SK-N-SH (cell line): ENCODE results near the gene FGF19. TPM values are rescaled to one million over a fixed set of nuclear protein-coding genes. Genes with fewer than 3 reads are reported as not detected.
A peak's percentile ranks its signal among the peaks of the same experiment; 100 is the strongest.

Source experiments
- CTCF ChIA-PET: fragments of 300-600, 350-600 bp; formaldehyde crosslinking; extraction: SDS; loops from one replicate; lab custom pipeline; 2021; lab: Yijun Ruan, JAX
- POLR2A ChIA-PET: fragments of 350-600 bp; sonication (Branson Sonifier 250); formaldehyde crosslinking; extraction: SDS; loops from one replicate; lab custom pipeline; 2020; ENCODE audit warnings: antibody characterized with exemption, inconsistent platforms; lab: Yijun Ruan, JAX
- DNase-seq: peaks from one replicate; pipeline ENCODE4 v3.0.0; 2012
- H2AFZ ChIP-seq: fragments of 200-600 bp; sonication (generic); 2 replicates; pipeline ENCODE4 v1.8.1; 2016; ENCODE audit warnings: antibody characterized with exemption, mild to moderate bottlenecking, low read depth
- H3F3A ChIP-seq: fragments of 200-600 bp; sonication (generic); replicated peaks from 2 replicates; pipeline ENCODE3; 2016; ENCODE audit warnings: antibody characterized with exemption, mild to moderate bottlenecking; ENCODE audit not compliant: insufficient read depth
- H3K27ac ChIP-seq, 2 experiments: fragments of 200-500 bp in 1 of 2; fragments of 200-600 bp in 1 of 2; sonication (Bioruptor generic) in 1 of 2; sonication (generic), shearing (Covaris generic) in 1 of 2; 2 replicates each; pipeline versions ENCODE4 v1.5.1 to v1.6.1; 2014 to 2016; ENCODE audit warnings: low read depth in 2 of 2, inconsistent platforms in 1 of 2, low read length in 1 of 2, mild to moderate bottlenecking in 1 of 2, mixed read lengths in 1 of 2
- H3K27me3 ChIP-seq: fragments of 200-600 bp; sonication (generic), shearing (Covaris generic); 2 replicates; pipeline ENCODE4 v1.6.1; 2016; ENCODE audit warnings: mixed run types; ENCODE audit not compliant: insufficient read depth
- H3K36me3 ChIP-seq, 2 experiments: fragments of 200-500 bp in 1 of 2; fragments of 200-600 bp in 1 of 2; sonication (Bioruptor generic) in 1 of 2; sonication (generic) in 1 of 2; replicated peaks in 1 of 2; 2 replicates each; pipeline versions ENCODE3 to v1.5.1; 2014 to 2016; ENCODE audit warnings: low read length in 1 of 2, mild to moderate bottlenecking in 1 of 2; ENCODE audit not compliant: insufficient read depth in 2 of 2, control insufficient read depth in 1 of 2
- H3K4me1 ChIP-seq, 2 experiments: fragments of 200-500 bp in 1 of 2; fragments of 200-600 bp in 1 of 2; sonication (Bioruptor generic) in 1 of 2; sonication (generic), shearing (Covaris generic) in 1 of 2; 2 replicates each; pipeline versions ENCODE4 v1.5.1 to v1.6.1; 2014 to 2016; ENCODE audit warnings: low read depth in 1 of 2, low read length in 1 of 2, mixed run types in 1 of 2; ENCODE audit not compliant: insufficient read depth in 2 of 2, control insufficient read depth in 1 of 2
- H3K4me2 ChIP-seq: fragments of 200-600 bp; sonication (generic), shearing (Covaris generic); 2 replicates; pipeline ENCODE4 v1.6.1; 2017; ENCODE audit warnings: mixed run types
- H3K4me3 ChIP-seq, 2 experiments: fragments of 200-500 bp in 1 of 2; fragments of 200-600 bp in 1 of 2; sonication (Bioruptor generic) in 1 of 2; sonication (generic), shearing (Covaris generic) in 1 of 2; 2 replicates each; pipeline versions ENCODE4 v1.5.1 to v1.8.1; 2014 to 2016; ENCODE audit warnings: low read depth in 2 of 2, inconsistent platforms in 1 of 2, low read length in 1 of 2, mild to moderate bottlenecking in 1 of 2, mixed read lengths in 1 of 2, moderate library complexity in 1 of 2
- H3K79me2 ChIP-seq: fragments of 200-600 bp; sonication (generic); 2 replicates; pipeline ENCODE4 v1.8.1; 2017; ENCODE audit warnings: mild to moderate bottlenecking; ENCODE audit not compliant: insufficient read depth
- H3K9ac ChIP-seq: fragments of 200-600 bp; sonication (generic); 2 replicates; pipeline ENCODE4 v1.6.1; 2017; ENCODE audit warnings: mixed run types
- H3K9me2 ChIP-seq: fragments of 200-600 bp; sonication (generic); 2 replicates; pipeline ENCODE4 v1.6.1; 2017; ENCODE audit warnings: mixed run types
- H3K9me3 ChIP-seq: fragments of 200-600 bp; sonication (generic); 2 replicates; pipeline ENCODE4 v1.6.1; 2017; ENCODE audit warnings: mixed run types, mild to moderate bottlenecking, moderate library complexity
- H4K20me1 ChIP-seq: fragments of 200-600 bp; sonication (generic); 2 replicates; pipeline ENCODE4 v1.6.1; 2017; ENCODE audit warnings: mild to moderate bottlenecking, mixed run types; ENCODE audit not compliant: insufficient read depth
- CTCF ChIP-seq: fragments of 200-600 bp; sonication (generic); IDR thresholded peaks from 2 replicates; pipeline ENCODE4 v1.6.1; 2017; ENCODE audit warnings: antibody characterized with exemption, mild to moderate bottlenecking, moderate library complexity
- ELF1 ChIP-seq: IDR thresholded peaks from 2 replicates; pipeline ENCODE4 v1.4.0; 2012
- EZH2phosphoT487 ChIP-seq: fragments of 200-600 bp; sonication (generic); IDR thresholded peaks from 2 replicates; pipeline ENCODE4 v1.6.1; 2017; ENCODE audit warnings: low read depth, mixed run types, mild to moderate bottlenecking, antibody characterized with exemption, moderate library complexity, borderline replicate concordance
- GABPA ChIP-seq: IDR thresholded peaks from 2 replicates; pipeline ENCODE4 v1.4.0; 2012; ENCODE audit warnings: low read depth, mild to moderate bottlenecking
- IRF3 ChIP-seq: fragments of 150-350 bp; IDR thresholded peaks from 2 replicates; pipeline ENCODE4 v1.6.1; 2016; ENCODE audit warnings: mild to moderate bottlenecking, low read depth, low read length
- JUND ChIP-seq: IDR thresholded peaks from 2 replicates; pipeline ENCODE4 v1.4.0; 2012
- MAX ChIP-seq: IDR thresholded peaks from 2 replicates; pipeline ENCODE4 v1.4.0; 2012; ENCODE audit warnings: low read depth
- PBX3 ChIP-seq: IDR thresholded peaks from 2 replicates; pipeline ENCODE4; 2012
- POLR2AphosphoS5 ChIP-seq: IDR thresholded peaks from 2 replicates; pipeline ENCODE4 v1.6.1; 2012; ENCODE audit warnings: low read depth, low read length
- REST ChIP-seq: IDR thresholded peaks from 2 replicates; pipeline ENCODE4 v1.6.1; 2012; ENCODE audit warnings: mild to moderate bottlenecking, low read depth, low read length, moderate library complexity
- RFX5 ChIP-seq: IDR thresholded peaks from 2 replicates; pipeline ENCODE4 v1.6.1; 2012; ENCODE audit warnings: mild to moderate bottlenecking, improper control_type of control experiment, low read length
- TAF1 ChIP-seq: IDR thresholded peaks from 2 replicates; pipeline ENCODE4 v1.6.1; 2012; ENCODE audit warnings: low read depth, mild to moderate bottlenecking, low read length, moderate library complexity, borderline replicate concordance
- USF1 ChIP-seq: IDR thresholded peaks from 2 replicates; pipeline ENCODE4 v1.4.0; 2012; ENCODE audit warnings: low read depth, borderline replicate concordance
- USF2 ChIP-seq: fragments of 150-350 bp; IDR thresholded peaks from 2 replicates; pipeline ENCODE4 v1.6.1; 2017; ENCODE audit warnings: antibody characterized with exemption, low read length, low read depth, borderline replicate concordance
- WGBS: methylation state at CpG from one replicate; pipeline ENCODE4 v1.1.6; 2017; ENCODE audit warnings: low lambda C conversion rate; 5-methylcytosine and 5-hydroxymethylcytosine counted together
- polyA plus RNA-seq, 3 experiments: library from polyadenylated mRNA; depleted of rRNA; stranded (reverse); fragments of >200 nt; gene quantifications; 2 replicates each; pipeline ENCODE4 v1.2.3, GENCODE V29; 2012

The FGF19 gene
- polyA plus RNA-seq, 1 of the 3 experiments (the other 2 are of a cell fraction): not detected

- peaks cover 18% of the 10 kb centered on the region for H4K20me1 ChIP-seq
- 96% methylated on average over 2 of the region's 2 CpGs for WGBS
- no peak for DNase-seq
- H3K27ac ChIP-seq: no peak overlapping the region
- H3K9me2 ChIP-seq: no peaks in the 10 kb centered on the region
- H3K36me3 ChIP-seq: peaks cover 0 to 2% of the 10 kb centered on the region in 2 experiments
- H3K9me3 ChIP-seq: no peaks in the 10 kb centered on the region
- no peak for TF ChIP-seq JUND
- TF ChIP-seq EZH2phosphoT487: no peak
- peak; percentile 79 for TF ChIP-seq RFX5
- H2AFZ ChIP-seq: no peak overlapping the region
- no peak overlapping the region for H3K9ac ChIP-seq
- peaks cover 25% of the 10 kb centered on the region for H3K79me2 ChIP-seq
- CTCF ChIA-PET: interaction anchor here (0.8 to 2.4 kb wide), 8 partner anchors 8 to 576 kb away, joined by 3 to 13 read pairs (median 4); no protein-coding TSS in a partner anchor
- H3K27me3 ChIP-seq: no peaks in the 10 kb centered on the region
- no peak overlapping the region for H3K4me3 ChIP-seq
- H3K4me1 ChIP-seq: peaks cover 6 to 17% of the 10 kb centered on the region in 2 experiments; a peak in 2 of 4 replicates
- H3K4me2 ChIP-seq: no peak overlapping the region
- POLR2A ChIA-PET: no interaction called here
- peaks cover 20% of the 10 kb centered on the region for H3F3A ChIP-seq
Measured at GRCh38 chr11:69677749-69678148, 26.1 kb downstream of the FGF19 start.

GRCh38 chr11:69674886-69675714 lies 28.7 kb downstream of the FGF19 start, which contains the start of gene LTO1:
Gene LTO1 (minus strand): TSS chr11:69675353. CDS start chr11:69675239, 114 bp downstream.
- Histone ChIP-seq H3K4me2 (peak within 1 kb of the TSS; percentile 100), H3F3A (peaks cover 22% of the 10 kb centered on the region), H3K27me3 (no peaks in the 10 kb centered on the region), H3K27ac (peak within 1 kb of the TSS; percentile 70 to 90; a peak in 3 of 4 replicates), H3K36me3 (peaks cover 6 to 13% of the 10 kb centered on the region in 2 experiments), H3K9ac (peak within 1 kb of the TSS; percentile 99), H3K4me3 (peak within 1 kb of the TSS; percentile 79 to 100), H3K4me1 (peaks cover 6 to 21% of the 10 kb centered on the region in 2 experiments; a peak in 3 of 4 replicates), H3K79me2 (peaks cover 33% of the 10 kb centered on the region), H3K9me2 (no peaks in the 10 kb centered on the region), H3K9me3 (no peaks in the 10 kb centered on the region), H4K20me1 (peaks cover 18% of the 10 kb centered on the region), H2AFZ (peak within 1 kb of the TSS; percentile 98)
- WGBS: 2% methylated on average over 19 of the region's 72 CpGs
- CTCF ChIA-PET: interaction anchor here (0.7 to 4.1 kb wide), 13 partner anchors 9 to 574 kb away, joined by 3 to 30 read pairs (median 3); partner anchors contain the start of gene FGF19
- POLR2A ChIA-PET: interaction anchor here (0.7 to 1.3 kb wide), 5 partner anchors 18 to 231 kb away, joined by 3 to 5 read pairs (median 3); no protein-coding TSS in a partner anchor
- peak; percentile 99 for DNase-seq
- TF ChIP-seq IRF3 (no peak), USF2 (no peak), USF1 (0 out of 2 replicates have a peak, but pooled peaks have one; percentile 34), ELF1 (peak; percentile 99), MAX (peak; percentile 58; the same call in 1 of the 2 replicates), CTCF (no peak), GABPA (peak; percentile 76), PBX3 (peak; percentile 30), REST (no peak), TAF1 (peak; percentile 81), POLR2AphosphoS5 (peak; percentile 71)
